Smooth muscle cell (in vitro differentiated cells): Measurements from ENCODE around the gene ANKS1A. TPM values are rescaled to one million over a fixed set of nuclear protein-coding genes. Genes with fewer than 3 reads are reported as not detected.
A peak's percentile ranks its signal among the peaks of the same experiment; 100 is the strongest.

ENCODE experiments used
- DNase-seq: peaks from one replicate; lab custom pipeline; 2025; ENCODE audit not compliant: unreplicated experiment; lab: John Stamatoyannopoulos, UW
- H2AFZ ChIP-seq: fragments of 200-600 bp; sonication (generic); 2 replicates; pipeline ENCODE4 v1.6.0; 2016; ENCODE audit warnings: antibody characterized with exemption, low read depth, mild to moderate bottlenecking
- H3F3A ChIP-seq: fragments of 200-600 bp; sonication (generic); 2 replicates; pipeline ENCODE4 v1.6.0; 2017; ENCODE audit warnings: antibody characterized with exemption, low read depth
- H3K27ac ChIP-seq: fragments of 200-600 bp; sonication (generic); 2 replicates; pipeline ENCODE4 v1.5.1; 2016; ENCODE audit warnings: low read depth, mild to moderate bottlenecking
- H3K27me3 ChIP-seq: fragments of 200-600 bp; sonication (generic); 2 replicates; pipeline ENCODE4 v1.6.1; 2016; ENCODE audit warnings: low read depth, mild to moderate bottlenecking
- H3K36me3 ChIP-seq: fragments of 200-600 bp; sonication (generic); 2 replicates; pipeline ENCODE4 v1.5.1; 2016; ENCODE audit warnings: low read depth
- H3K4me1 ChIP-seq: fragments of 200-600 bp; sonication (generic); 2 replicates; pipeline ENCODE4 v1.5.1; 2016; ENCODE audit warnings: low read depth
- H3K4me2 ChIP-seq: fragments of 200-600 bp; sonication (generic); 2 replicates; pipeline ENCODE4 v1.6.0; 2016; ENCODE audit warnings: mild to moderate bottlenecking
- H3K4me3 ChIP-seq: fragments of 200-600 bp; sonication (generic); 2 replicates; pipeline ENCODE4 v1.5.1; 2016; ENCODE audit warnings: mild to moderate bottlenecking
- H3K79me2 ChIP-seq: fragments of 200-600 bp; sonication (generic); 2 replicates; pipeline ENCODE4 v1.6.0; 2016; ENCODE audit warnings: low read depth, mild to moderate bottlenecking
- H3K9ac ChIP-seq: fragments of 200-600 bp; sonication (generic); 2 replicates; pipeline ENCODE4 v1.6.0; 2016; ENCODE audit warnings: low read depth
- H3K9me3 ChIP-seq: fragments of 200-600 bp; sonication (generic); replicated peaks from 2 replicates; pipeline ENCODE4 v1.5.1; 2016; ENCODE audit warnings: low read depth
- H4K20me1 ChIP-seq: fragments of 200-600 bp; sonication (generic); 2 replicates; pipeline ENCODE4 v1.6.0; 2016; ENCODE audit warnings: low read depth
- WGBS: methylation state at CpG from one replicate; pipeline ENCODE4 v1.1.7; 2016; ENCODE audit warnings: low lambda C conversion rate; 5-methylcytosine and 5-hydroxymethylcytosine counted together
- polyA plus RNA-seq: library from polyadenylated mRNA; unstranded; fragments of >200 nt; fragmentation: Nextera tagmentation; extraction: Ambion mirVana; gene quantifications from 2 replicates; pipeline ENCODE4 v1.2.1, GENCODE V29; 2016
- total RNA-seq: library from RNA; depleted of rRNA; stranded (reverse); fragments of >200 nt; gene quantifications from 2 replicates; pipeline ENCODE4 v1.2.3, GENCODE V29; 2014
- TF ChIP-seq, protein P1 (sequence below): fragments of 200-600 bp; sonication (generic); IDR thresholded peaks from 2 replicates; pipeline ENCODE4 v1.5.1; 2017; ENCODE audit warnings: borderline replicate concordance, mild to moderate bottlenecking, antibody characterized with exemption; ENCODE audit not compliant: insufficient read depth, poor library complexity, severe bottlenecking

The ANKS1A gene
- total and polyA plus RNA-seq, 2 experiments from 2014 or later = 28.9 to 39.2 TPM

DNA sequence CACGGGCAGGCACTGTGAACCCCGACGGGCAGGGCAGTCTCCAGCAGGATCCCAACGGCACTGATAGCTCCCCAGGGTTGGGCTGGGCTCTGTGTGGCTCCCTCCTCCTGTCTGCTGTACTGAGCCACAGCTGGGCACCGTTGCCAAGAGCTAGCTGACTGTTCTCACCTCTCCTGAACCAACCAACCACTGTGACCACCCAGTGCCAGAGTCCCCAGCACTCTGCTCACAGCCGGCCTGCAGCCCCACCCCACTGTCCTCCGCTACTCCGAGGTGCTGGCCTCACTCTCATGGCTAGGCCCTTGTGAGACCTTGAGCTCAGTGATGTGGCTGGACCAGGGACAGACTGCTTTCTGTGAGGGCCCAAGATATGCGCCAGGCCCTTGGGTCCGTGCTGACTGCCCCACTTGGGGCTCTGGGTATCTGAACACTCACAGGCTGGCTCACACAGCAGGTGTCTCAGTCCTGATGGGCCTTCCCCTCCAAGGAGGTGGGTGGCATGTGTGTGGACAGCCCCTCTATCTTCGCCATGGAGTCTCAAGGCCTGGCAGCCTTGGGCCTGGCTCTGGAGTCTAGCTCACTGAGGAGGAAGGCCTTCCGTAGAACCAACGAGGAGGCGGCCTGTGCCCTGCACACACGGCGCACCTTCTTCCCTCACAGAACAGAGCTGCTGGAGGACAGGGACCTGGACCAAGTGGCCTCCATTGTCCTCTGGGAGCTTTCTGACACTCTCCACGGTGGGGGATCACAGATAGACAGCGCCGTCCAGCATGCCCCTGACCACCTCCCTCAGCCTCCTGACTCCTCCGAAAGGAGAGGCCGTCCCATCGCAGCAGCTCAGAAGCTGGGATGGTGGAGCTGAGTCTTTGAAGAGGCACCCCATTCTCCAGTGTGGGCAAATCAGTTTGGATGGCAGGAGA lies 198.6 kb downstream of the ANKS1A start:
- H3K4me3 ChIP-seq = no peak overlapping the region
- no peaks in the 10 kb centered on the region for H3K79me2 ChIP-seq
- no peaks in the 10 kb centered on the region for H4K20me1 ChIP-seq
- no peak overlapping the region for H3K9ac ChIP-seq
- H3K36me3 ChIP-seq = no peaks in the 10 kb centered on the region
- no peaks in the 10 kb centered on the region for H3K9me3 ChIP-seq
- no peak overlapping the region for H2AFZ ChIP-seq
- H3K27me3 ChIP-seq = no peaks in the 10 kb centered on the region
- H3K4me2 ChIP-seq = no peak overlapping the region
- TF ChIP-seq, protein P1, sequence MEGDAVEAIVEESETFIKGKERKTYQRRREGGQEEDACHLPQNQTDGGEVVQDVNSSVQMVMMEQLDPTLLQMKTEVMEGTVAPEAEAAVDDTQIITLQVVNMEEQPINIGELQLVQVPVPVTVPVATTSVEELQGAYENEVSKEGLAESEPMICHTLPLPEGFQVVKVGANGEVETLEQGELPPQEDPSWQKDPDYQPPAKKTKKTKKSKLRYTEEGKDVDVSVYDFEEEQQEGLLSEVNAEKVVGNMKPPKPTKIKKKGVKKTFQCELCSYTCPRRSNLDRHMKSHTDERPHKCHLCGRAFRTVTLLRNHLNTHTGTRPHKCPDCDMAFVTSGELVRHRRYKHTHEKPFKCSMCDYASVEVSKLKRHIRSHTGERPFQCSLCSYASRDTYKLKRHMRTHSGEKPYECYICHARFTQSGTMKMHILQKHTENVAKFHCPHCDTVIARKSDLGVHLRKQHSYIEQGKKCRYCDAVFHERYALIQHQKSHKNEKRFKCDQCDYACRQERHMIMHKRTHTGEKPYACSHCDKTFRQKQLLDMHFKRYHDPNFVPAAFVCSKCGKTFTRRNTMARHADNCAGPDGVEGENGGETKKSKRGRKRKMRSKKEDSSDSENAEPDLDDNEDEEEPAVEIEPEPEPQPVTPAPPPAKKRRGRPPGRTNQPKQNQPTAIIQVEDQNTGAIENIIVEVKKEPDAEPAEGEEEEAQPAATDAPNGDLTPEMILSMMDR = no peak
- WGBS = 96% methylated on average over 22 of the region's 22 CpGs
- H3K27ac ChIP-seq = no peak overlapping the region
- peaks cover 7% of the 10 kb centered on the region for H3F3A ChIP-seq
- H3K4me1 ChIP-seq = peaks cover 7% of the 10 kb centered on the region
- no peak for DNase-seq

DNA sequence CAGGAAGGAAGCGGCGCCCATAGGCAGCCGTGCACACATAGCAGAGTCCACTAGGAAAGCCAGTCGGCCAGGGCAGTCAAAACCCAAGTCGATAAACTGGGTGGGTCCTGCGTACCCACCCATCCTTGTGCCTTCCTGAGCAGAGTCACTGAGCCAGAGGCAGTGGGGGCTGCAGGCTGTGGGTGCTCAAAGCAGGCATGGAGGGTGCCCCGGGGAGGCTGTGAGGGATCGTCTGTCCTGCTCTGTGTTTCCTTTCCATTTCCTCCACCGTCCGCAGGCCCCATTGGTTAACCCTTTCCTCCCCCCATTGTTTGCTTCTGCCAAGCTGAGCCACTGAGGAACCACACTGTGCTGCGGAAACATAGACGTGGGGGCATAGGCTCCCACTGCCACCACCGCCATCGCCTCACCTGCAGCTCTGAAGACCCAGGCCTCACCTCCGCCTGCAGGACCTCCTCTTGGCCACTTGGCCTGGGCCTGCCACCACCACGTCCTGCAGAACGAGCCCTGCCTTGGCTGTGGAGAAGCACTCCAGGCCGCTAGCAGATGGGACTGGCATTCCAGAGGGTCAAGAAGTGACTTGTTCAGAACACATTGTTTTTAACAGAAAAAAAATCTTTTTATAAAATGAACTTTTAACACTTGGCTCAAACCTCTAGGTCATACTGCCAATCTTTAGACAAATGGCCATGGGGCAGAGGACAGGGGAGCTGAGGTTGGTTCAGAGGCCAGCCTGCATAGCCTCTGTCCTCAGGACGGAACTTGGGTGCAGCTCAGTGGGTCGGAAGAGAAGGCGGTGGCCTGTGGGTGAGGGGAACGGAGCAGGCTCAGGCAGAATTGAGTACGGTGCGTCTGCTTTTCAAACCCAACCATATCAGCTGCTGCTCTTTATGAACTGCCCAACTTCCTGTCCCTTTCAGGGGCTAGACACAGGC lies 199.5 kb downstream of the ANKS1A start:
- H3K4me3 ChIP-seq = no peak overlapping the region
- H3K36me3 ChIP-seq = no peaks in the 10 kb centered on the region
- H3K4me2 ChIP-seq = peak overlapping the region; percentile 35
- H3F3A ChIP-seq = peaks cover 11% of the 10 kb centered on the region
- H3K9me3 ChIP-seq = no peaks in the 10 kb centered on the region
- DNase-seq = no peak
- no peaks in the 10 kb centered on the region for H3K79me2 ChIP-seq
- TF ChIP-seq, protein P1 = no peak
- H4K20me1 ChIP-seq = no peaks in the 10 kb centered on the region
- no peak overlapping the region for H3K9ac ChIP-seq
- H2AFZ ChIP-seq = no peak overlapping the region
- H3K27ac ChIP-seq = peak overlapping the region; percentile 95
- 82% methylated on average over 24 of the region's 24 CpGs for WGBS
- peaks cover 15% of the 10 kb centered on the region for H3K4me1 ChIP-seq
- H3K27me3 ChIP-seq = no peaks in the 10 kb centered on the region

DNA sequence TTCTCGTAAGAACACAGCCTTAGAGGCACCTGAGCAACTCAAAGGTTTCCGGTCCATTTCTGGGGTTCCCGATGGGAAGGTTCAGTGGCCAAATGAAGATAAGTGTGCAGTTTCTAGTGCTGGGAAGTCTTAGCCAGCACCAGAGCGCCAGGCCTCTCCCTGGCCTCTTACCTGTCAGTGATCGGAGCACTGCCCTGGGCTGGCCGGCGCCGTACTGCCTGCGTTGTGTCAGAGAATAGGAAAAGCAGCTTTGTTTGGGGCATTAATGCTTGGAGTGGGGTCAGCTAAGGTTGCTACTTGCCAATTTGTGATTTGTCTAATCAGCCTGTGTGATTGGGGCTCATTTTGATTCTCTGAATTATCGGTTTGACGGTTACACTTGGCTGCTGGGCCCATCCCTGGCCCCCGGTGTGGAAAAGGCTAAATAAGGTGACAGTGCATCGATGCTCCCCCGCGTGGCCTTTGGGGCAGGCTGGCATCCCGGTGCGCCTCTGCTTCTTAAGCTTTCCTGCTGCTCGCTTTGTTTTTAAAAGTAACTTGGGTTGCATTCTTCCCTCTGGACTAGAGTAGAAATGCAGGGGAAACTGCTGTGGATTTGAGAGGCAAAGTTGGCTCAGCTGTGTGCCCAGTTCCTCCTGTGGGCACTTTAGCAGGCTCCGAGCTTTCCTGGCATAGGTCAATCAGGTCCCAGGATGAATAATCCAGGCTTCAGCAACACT lies 200.3 kb downstream of the ANKS1A start:
- Histone ChIP-seq H3F3A (peaks cover 18% of the 10 kb centered on the region), H3K9ac (no peak overlapping the region), H2AFZ (no peak overlapping the region), H3K36me3 (no peaks in the 10 kb centered on the region), H3K4me3 (no peak overlapping the region), H3K27ac (peak overlapping the region; percentile 95), H4K20me1 (no peaks in the 10 kb centered on the region), H3K27me3 (no peaks in the 10 kb centered on the region), H3K9me3 (no peaks in the 10 kb centered on the region), H3K4me2 (peak overlapping the region; percentile 35), H3K4me1 (peaks cover 23% of the 10 kb centered on the region), H3K79me2 (no peaks in the 10 kb centered on the region)
- TF ChIP-seq, protein P1 = no peak
- 93% methylated on average over 19 of the region's 19 CpGs for WGBS
- no peak for DNase-seq
